IPS-18a (cell line): ENCODE results near the gene SH3BGRL3.

Experiments
- H3K27ac ChIP-seq: one replicate; pipeline ENCODE4 v1.5.1; 2013; ENCODE audit warnings: low read length
- H3K27me3 ChIP-seq: one replicate; pipeline ENCODE4 v1.6.1; 2013; ENCODE audit warnings: mild to moderate bottlenecking, low read length; ENCODE audit not compliant: control insufficient read depth, insufficient read depth
- H3K36me3 ChIP-seq: one replicate; pipeline ENCODE4 v1.6.1; 2013; ENCODE audit warnings: low read depth, low read length; ENCODE audit not compliant: control insufficient read depth
- H3K4me1 ChIP-seq: one replicate; pipeline ENCODE4 v1.6.1; 2013; ENCODE audit warnings: low read depth, low read length; ENCODE audit not compliant: control insufficient read depth
- H3K4me3 ChIP-seq: one replicate; pipeline ENCODE4 v1.5.1; 2013; ENCODE audit warnings: low read length
- H3K9ac ChIP-seq: one replicate; pipeline ENCODE4 v1.6.1; 2013; ENCODE audit warnings: mild to moderate bottlenecking, low read length, moderate library complexity
- H3K9me3 ChIP-seq: one replicate; pipeline ENCODE4 v1.6.1; 2013; ENCODE audit warnings: low read depth, low read length; ENCODE audit not compliant: control insufficient read depth

SH3BGRL3 gene

GRCh38 chr1:26315874-26316850 lies 36.3 kb downstream of the SH3BGRL3 start:
- Histone ChIP-seq H3K9ac (no peak overlapping the region), H3K27ac (no peak overlapping the region)

GRCh38 chr1:26317146-26317545 lies 37.3 kb downstream of the SH3BGRL3 start:
- H3K4me3 ChIP-seq, result no peak overlapping the region
- no peaks in the 10 kb centered on the region for H3K9me3 ChIP-seq
- no peak overlapping the region for H3K27ac ChIP-seq
- H3K36me3 ChIP-seq, result no peaks in the 10 kb centered on the region
- H3K9ac ChIP-seq, result no peak overlapping the region
- no peaks in the 10 kb centered on the region for H3K27me3 ChIP-seq
- no peaks in the 10 kb centered on the region for H3K4me1 ChIP-seq

More at GRCh38 chr1:26315874-26316850, 36.3 kb downstream of the SH3BGRL3 start:
- Histone ChIP-seq H3K4me1 (no peaks in the 10 kb centered on the region), H3K4me3 (no peak overlapping the region), H3K36me3 (no peaks in the 10 kb centered on the region), H3K9me3 (no peaks in the 10 kb centered on the region), H3K27me3 (no peaks in the 10 kb centered on the region)

- Histone ChIP-seq H3K9me3 (no peaks in the 10 kb centered on the region), H3K9ac (no peak within 1 kb of the TSS), H3K27me3 (no peaks in the 10 kb centered on the region), H3K4me1 (no peaks in the 10 kb centered on the region), H3K36me3 (no peaks in the 10 kb centered on the region), H3K27ac (no peak within 1 kb of the TSS), H3K4me3 (no peak within 1 kb of the TSS)
These were observed 37.9 kb downstream of the SH3BGRL3 start, which contains the start of gene CD52 for GRCh38 chr1:26317612-26318337. Gene CD52 (plus strand): TSS chr1:26317958. CDS start chr1:26318018, 60 bp downstream.

- Histone ChIP-seq H3K4me3 (no peak overlapping the region), H3K27me3 (no peaks in the 10 kb centered on the region), H3K4me1 (no peaks in the 10 kb centered on the region), H3K9ac (no peak overlapping the region), H3K36me3 (peaks cover 5% of the 10 kb centered on the region), H3K9me3 (no peaks in the 10 kb centered on the region), H3K27ac (no peak overlapping the region)
These were observed 38.6 kb downstream of the SH3BGRL3 start for GRCh38 chr1:26318338-26319064.

- Histone ChIP-seq H3K9me3 (no peaks in the 10 kb centered on the region), H3K4me3 (no peak overlapping the region), H3K36me3 (peaks cover 20% of the 10 kb centered on the region), H3K4me1 (no peaks in the 10 kb centered on the region), H3K27me3 (no peaks in the 10 kb centered on the region), H3K9ac (no peak overlapping the region), H3K27ac (no peak overlapping the region)
These were observed 41.0 kb downstream of the SH3BGRL3 start for GRCh38 chr1:26320896-26321295.

- Histone ChIP-seq H3K4me3 (no peak overlapping the region), H3K9ac (no peak overlapping the region), H3K36me3 (peaks cover 20% of the 10 kb centered on the region)
These were observed 41.6 kb downstream of the SH3BGRL3 start for GRCh38 chr1:26321315-26322041.

GRCh38 chr1:26322042-26322331 lies 42.1 kb downstream of the SH3BGRL3 start:
- Histone ChIP-seq H3K4me1 (no peaks in the 10 kb centered on the region), H3K27ac (no peak overlapping the region), H3K36me3 (peaks cover 24% of the 10 kb centered on the region), H3K9me3 (no peaks in the 10 kb centered on the region), H3K9ac (no peak overlapping the region), H3K4me3 (no peak overlapping the region), H3K27me3 (no peaks in the 10 kb centered on the region)

More at GRCh38 chr1:26321315-26322041, 41.6 kb downstream of the SH3BGRL3 start:
- H3K4me1 ChIP-seq, result no peaks in the 10 kb centered on the region
- no peaks in the 10 kb centered on the region for H3K9me3 ChIP-seq
- H3K27ac ChIP-seq, result no peak overlapping the region
- no peaks in the 10 kb centered on the region for H3K27me3 ChIP-seq

- Histone ChIP-seq H3K4me3 (no peak overlapping the region), H3K27ac (no peak overlapping the region), H3K36me3 (peaks cover 24% of the 10 kb centered on the region), H3K9ac (no peak overlapping the region), H3K9me3 (no peaks in the 10 kb centered on the region), H3K4me1 (no peaks in the 10 kb centered on the region), H3K27me3 (no peaks in the 10 kb centered on the region)
These were observed 43.5 kb downstream of the SH3BGRL3 start for GRCh38 chr1:26323382-26323781.

GRCh38 chr1:26324550-26324949 lies 44.7 kb downstream of the SH3BGRL3 start:
- H3K4me3 ChIP-seq, result no peak overlapping the region
- H3K36me3 ChIP-seq, result peaks cover 24% of the 10 kb centered on the region
- no peaks in the 10 kb centered on the region for H3K27me3 ChIP-seq
- no peak overlapping the region for H3K9ac ChIP-seq
- no peak overlapping the region for H3K27ac ChIP-seq
- no peaks in the 10 kb centered on the region for H3K9me3 ChIP-seq
- H3K4me1 ChIP-seq, result no peaks in the 10 kb centered on the region

- Histone ChIP-seq H3K36me3 (peaks cover 35% of the 10 kb centered on the region), H3K9ac (no peak overlapping the region), H3K9me3 (no peaks in the 10 kb centered on the region), H3K27me3 (no peaks in the 10 kb centered on the region), H3K27ac (no peak overlapping the region), H3K4me3 (no peak overlapping the region), H3K4me1 (no peaks in the 10 kb centered on the region)
These were observed 48.1 kb downstream of the SH3BGRL3 start for GRCh38 chr1:26327956-26328362.

GRCh38 chr1:26328597-26328996 lies 48.7 kb downstream of the SH3BGRL3 start:
- Histone ChIP-seq H3K27ac (no peak overlapping the region), H3K9ac (no peak overlapping the region), H3K4me1 (no peaks in the 10 kb centered on the region), H3K36me3 (peaks cover 29% of the 10 kb centered on the region), H3K4me3 (no peak overlapping the region), H3K27me3 (no peaks in the 10 kb centered on the region), H3K9me3 (no peaks in the 10 kb centered on the region)
